Psoas muscle (tissue), 8 donors: ENCODE measurements around the gene ARHGAP15. TPM values are rescaled to one million over a fixed set of nuclear protein-coding genes. Genes with fewer than 3 reads are reported as not detected.

Experiments used
- ATAC-seq, 4 donors: fragments of 200-7000 bp; cut with Tn5 transposase; one replicate each; pipeline ENCODE4 v1.9.1; 2020; ENCODE audit warnings: moderate library complexity in 3 of 4, mild to moderate bottlenecking in 2 of 4
- DNase-seq, 2 donors: peaks; one replicate each; pipeline ENCODE4 v3.0.0-alpha.2; 2020
- H3K27ac ChIP-seq: fragments of 200-600 bp; one replicate; pipeline ENCODE4 v1.8.0; 2022
- H3K27me3 ChIP-seq, 3 donors: fragments of 200-600 bp in 1 of 3; one replicate each; pipeline versions ENCODE4 v1.6.1 to v1.8.0; 2013 to 2022; ENCODE audit warnings: low read length in 2 of 3, mild to moderate bottlenecking in 2 of 3, moderate library complexity in 1 of 3; ENCODE audit not compliant: insufficient read depth in 3 of 3
- H3K36me3 ChIP-seq, 2 donors: fragments of 200-600 bp in 1 of 2; one replicate each; pipeline versions ENCODE4 v1.6.1 to v1.8.0; 2013 to 2022; ENCODE audit warnings: low read depth in 1 of 2, mild to moderate bottlenecking in 1 of 2, moderate library complexity in 1 of 2; ENCODE audit not compliant: insufficient read depth in 1 of 2
- H3K4me1 ChIP-seq: fragments of 200-600 bp; one replicate; pipeline ENCODE4 v1.8.0; 2022
- H3K4me3 ChIP-seq: fragments of 200-600 bp; one replicate; pipeline ENCODE4 v1.8.0; 2022; ENCODE audit warnings: mild to moderate bottlenecking
- H3K9me3 ChIP-seq: fragments of 200-600 bp; one replicate; pipeline ENCODE4 v1.8.0; 2022
- WGBS, 3 donors: extraction: QIAGEN DNeasy Blood & Tissue Kit; methylation state at CpG; one replicate each; pipeline versions ENCODE4 v1.1.6 to v1.1.7; 2013; 5-methylcytosine and 5-hydroxymethylcytosine counted together
- intact Hi-C, 2 donors: fragments of 100-400 bp; cut with DNase I; formaldehyde crosslinking; loops; one replicate each; pipeline versions ENCODE4 v1.11.0 to v1.14.2; 2022
- polyA plus RNA-seq, 3 donors: library from polyadenylated mRNA; stranded (reverse); fragments of 200-250 nt; gene quantifications; one replicate each; pipeline ENCODE4 v1.2.3, GENCODE V29; 2013
- total RNA-seq, 4 donors: library from RNA; stranded (reverse); fragmentation: NEBNext Ultra II Directional in 2 of 4; extraction: Animal tissue kit (Norgen Biotek cat#: 25700) in 2 of 4; gene quantifications; one replicate each; pipeline versions ENCODE4 v1.2.1 to v1.2.4, GENCODE V29; 2021 to 2023
- TF ChIP-seq, protein P1 (sequence below): fragments of 200-600 bp; IDR thresholded peaks from one replicate; pipeline ENCODE4 v1.8.0; 2022; ENCODE audit warnings: antibody characterized with exemption
- donor health status: healthy with polysubstance abuse.
- donor health status: DM: no; HTN: no; CAD: no; lungs with moderate emphysema.
- donor health status: Bipolar disorder and iron deficiency.
- donor health status: healthy.
- donor health status: DM: yes; HTN: yes; CAD: no.
- donor health status: DM: no; HTN: no; CAD: no.
- donor health status: DM: no; HTN: no; CAD: no.
- donor health status: DM: yes; HTN: yes; CAD: no.

ARHGAP15 gene
- total and polyA plus RNA-seq, 7 donors, result 0.49 to 3.1 (median 0.95) TPM

DNA sequence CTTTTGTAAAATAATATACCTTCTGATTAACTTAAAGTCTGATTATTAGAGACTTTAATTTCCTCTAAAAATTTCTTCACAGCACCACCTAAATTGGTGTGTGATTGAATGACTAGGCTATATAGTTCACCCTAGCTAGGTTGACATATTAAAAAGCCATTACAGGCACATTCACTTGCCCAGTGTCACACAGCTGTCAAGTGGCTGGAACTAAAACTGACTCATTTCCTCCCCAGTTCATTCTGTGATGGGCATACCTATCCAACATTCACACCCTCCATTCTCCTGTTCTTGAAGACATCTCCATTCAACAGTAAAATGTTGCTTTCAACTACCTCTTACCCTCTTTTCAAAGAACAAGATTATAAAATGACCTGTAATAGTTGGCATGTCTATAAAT is 334.5 kb downstream of the ARHGAP15 start:
- ATAC-seq (no peak), DNase-seq (no peak)
- intact Hi-C loops, result no loop called here
- Histone ChIP-seq H3K4me1 (no peaks in the 10 kb centered on the region), H3K36me3 (no peaks in the 10 kb centered on the region), H3K9me3 (no peaks in the 10 kb centered on the region), H3K4me3 (no peak overlapping the region), H3K27me3 (no peaks in the 10 kb centered on the region), H3K27ac (no peak overlapping the region)
- TF ChIP-seq, protein P1, sequence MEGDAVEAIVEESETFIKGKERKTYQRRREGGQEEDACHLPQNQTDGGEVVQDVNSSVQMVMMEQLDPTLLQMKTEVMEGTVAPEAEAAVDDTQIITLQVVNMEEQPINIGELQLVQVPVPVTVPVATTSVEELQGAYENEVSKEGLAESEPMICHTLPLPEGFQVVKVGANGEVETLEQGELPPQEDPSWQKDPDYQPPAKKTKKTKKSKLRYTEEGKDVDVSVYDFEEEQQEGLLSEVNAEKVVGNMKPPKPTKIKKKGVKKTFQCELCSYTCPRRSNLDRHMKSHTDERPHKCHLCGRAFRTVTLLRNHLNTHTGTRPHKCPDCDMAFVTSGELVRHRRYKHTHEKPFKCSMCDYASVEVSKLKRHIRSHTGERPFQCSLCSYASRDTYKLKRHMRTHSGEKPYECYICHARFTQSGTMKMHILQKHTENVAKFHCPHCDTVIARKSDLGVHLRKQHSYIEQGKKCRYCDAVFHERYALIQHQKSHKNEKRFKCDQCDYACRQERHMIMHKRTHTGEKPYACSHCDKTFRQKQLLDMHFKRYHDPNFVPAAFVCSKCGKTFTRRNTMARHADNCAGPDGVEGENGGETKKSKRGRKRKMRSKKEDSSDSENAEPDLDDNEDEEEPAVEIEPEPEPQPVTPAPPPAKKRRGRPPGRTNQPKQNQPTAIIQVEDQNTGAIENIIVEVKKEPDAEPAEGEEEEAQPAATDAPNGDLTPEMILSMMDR, result no peak

- intact Hi-C loops, result no loop called here
- no peak for ATAC-seq
- Histone ChIP-seq H3K27ac (no peak overlapping the region), H3K27me3 (no peaks in the 10 kb centered on the region), H3K4me1 (no peaks in the 10 kb centered on the region), H3K4me3 (no peak overlapping the region), H3K9me3 (no peaks in the 10 kb centered on the region), H3K36me3 (no peaks in the 10 kb centered on the region)
- TF ChIP-seq, protein P1, result no peak
- no peak for DNase-seq
- 84 to 96% (median 89%) methylated on average over 1 of the region's 1 CpG for WGBS, 3 donors
These were observed 337.2 kb downstream of the ARHGAP15 start for GRCh38 chr2:143466391-143466790.

DNA sequence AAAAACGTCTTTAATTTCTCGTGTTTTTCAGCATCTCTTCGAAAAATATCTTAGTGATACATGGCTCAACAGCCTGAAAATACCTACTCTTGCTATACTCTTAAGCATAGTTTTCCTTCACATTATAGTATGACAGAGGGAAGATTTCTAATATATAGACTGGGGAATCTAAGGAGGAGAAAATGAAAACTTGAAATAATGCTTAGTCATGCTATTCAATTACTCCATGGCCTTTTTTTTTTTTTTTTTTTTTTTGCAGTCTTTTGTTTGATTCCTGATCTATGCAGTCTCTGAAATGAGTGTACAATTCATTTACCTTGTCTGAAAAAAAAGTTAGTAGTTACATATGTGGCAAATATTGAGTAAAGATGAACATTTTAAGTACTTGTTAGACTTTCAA is 337.8 kb downstream of the ARHGAP15 start:
- ATAC-seq (no peak), DNase-seq (no peak)
- H3K36me3 ChIP-seq, result no peaks in the 10 kb centered on the region
- H3K4me3 ChIP-seq, result no peak overlapping the region
- H3K27ac ChIP-seq, result no peak overlapping the region
- WGBS, 3 donors, result 84 to 89% (median 85%) methylated on average over 3 of the region's 3 CpGs
- H3K4me1 ChIP-seq, result no peaks in the 10 kb centered on the region
- intact Hi-C loops, result no loop called here
- TF ChIP-seq, protein P1, result no peak
- no peaks in the 10 kb centered on the region for H3K9me3 ChIP-seq
- no peaks in the 10 kb centered on the region for H3K27me3 ChIP-seq

DNA sequence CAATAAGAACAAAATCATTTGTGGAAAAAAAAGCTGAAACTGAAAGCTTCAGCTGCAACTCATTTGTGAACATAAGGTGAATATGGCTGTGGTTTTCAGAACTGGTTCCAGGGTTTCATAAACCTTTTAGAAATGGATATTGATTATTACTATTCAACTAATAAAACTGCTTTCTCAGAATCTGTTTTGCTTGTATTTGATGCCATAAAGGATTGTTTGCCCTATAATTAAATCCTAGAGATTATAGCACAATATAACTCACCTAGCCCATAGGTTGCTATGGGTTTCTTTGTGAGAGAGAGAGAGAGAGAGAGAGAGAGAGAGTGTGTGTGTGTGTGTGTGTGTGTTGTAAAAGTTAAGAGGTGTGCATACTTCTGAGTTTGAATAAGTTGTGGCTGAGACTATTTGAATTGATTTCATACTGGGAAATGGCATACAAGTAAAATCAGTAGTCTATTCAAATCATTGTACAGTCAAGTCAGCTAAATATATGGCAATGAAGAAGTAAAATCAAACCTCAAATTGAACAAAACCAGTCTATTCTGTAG is 339.2 kb downstream of the ARHGAP15 start:
- H3K27ac ChIP-seq, result no peak overlapping the region
- no peak for DNase-seq
- H3K27me3 ChIP-seq, result no peaks in the 10 kb centered on the region
- ATAC-seq, result no peak
- TF ChIP-seq, protein P1, result no peak
- H3K4me1 ChIP-seq, result no peaks in the 10 kb centered on the region
- no peak overlapping the region for H3K4me3 ChIP-seq
- no peaks in the 10 kb centered on the region for H3K9me3 ChIP-seq
- no peaks in the 10 kb centered on the region for H3K36me3 ChIP-seq
- intact Hi-C loops, result no loop called here

DNA sequence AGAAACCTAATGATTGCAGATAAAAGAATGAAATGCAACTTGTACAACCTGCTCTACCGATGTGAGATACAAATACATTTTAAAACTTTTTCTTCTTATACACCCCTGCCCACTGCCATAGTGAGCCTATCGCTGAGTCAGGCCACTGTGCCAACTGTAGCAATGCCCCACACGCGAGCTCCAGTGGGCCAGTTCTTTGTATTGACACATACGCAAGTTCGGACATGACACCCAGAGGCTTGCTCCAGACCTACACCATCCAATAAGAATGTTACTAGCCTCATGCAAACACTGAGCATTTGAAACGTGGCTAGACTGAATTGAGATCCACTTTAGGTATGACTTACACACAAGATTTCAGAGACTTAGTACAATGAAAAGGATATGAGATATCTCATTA is 340.1 kb downstream of the ARHGAP15 start:
- no peaks in the 10 kb centered on the region for H3K9me3 ChIP-seq
- TF ChIP-seq, protein P1, result no peak
- no peak for ATAC-seq
- H3K27ac ChIP-seq, result no peak overlapping the region
- DNase-seq, result no peak
- H3K4me3 ChIP-seq, result no peak overlapping the region
- H3K27me3 ChIP-seq, result no peaks in the 10 kb centered on the region
- 91 to 95% (median 92%) methylated on average over 7 of the region's 7 CpGs for WGBS, 3 donors
- intact Hi-C loops, result no loop called here
- H3K4me1 ChIP-seq, result no peaks in the 10 kb centered on the region
- H3K36me3 ChIP-seq, result no peaks in the 10 kb centered on the region
